Hepatocyte (in vitro differentiated cells): ENCODE results near the gene RGS19.
A peak's percentile ranks its signal among the peaks of the same experiment; 100 is the strongest.

Experiments used
- CTCF ChIP-seq: fragments of 200-600 bp; sonication (generic); IDR thresholded peaks from 2 replicates; pipeline ENCODE4 v1.5.1; 2016; ENCODE audit warnings: antibody characterized with exemption, mild to moderate bottlenecking; ENCODE audit not compliant: poor library complexity
- EZH2 ChIP-seq: fragments of 200-600 bp; sonication (generic); IDR thresholded peaks from 2 replicates; pipeline ENCODE4 v1.6.1; 2016; ENCODE audit warnings: antibody characterized with exemption, mild to moderate bottlenecking, borderline replicate concordance
- EZH2phosphoT487 ChIP-seq: fragments of 200-600 bp; sonication (generic); IDR thresholded peaks from one replicate; pipeline ENCODE4 v1.6.1; 2018; ENCODE audit warnings: antibody characterized with exemption, mild to moderate bottlenecking, low read depth, moderate library complexity; ENCODE audit not compliant: unreplicated experiment, severe bottlenecking

DNA sequence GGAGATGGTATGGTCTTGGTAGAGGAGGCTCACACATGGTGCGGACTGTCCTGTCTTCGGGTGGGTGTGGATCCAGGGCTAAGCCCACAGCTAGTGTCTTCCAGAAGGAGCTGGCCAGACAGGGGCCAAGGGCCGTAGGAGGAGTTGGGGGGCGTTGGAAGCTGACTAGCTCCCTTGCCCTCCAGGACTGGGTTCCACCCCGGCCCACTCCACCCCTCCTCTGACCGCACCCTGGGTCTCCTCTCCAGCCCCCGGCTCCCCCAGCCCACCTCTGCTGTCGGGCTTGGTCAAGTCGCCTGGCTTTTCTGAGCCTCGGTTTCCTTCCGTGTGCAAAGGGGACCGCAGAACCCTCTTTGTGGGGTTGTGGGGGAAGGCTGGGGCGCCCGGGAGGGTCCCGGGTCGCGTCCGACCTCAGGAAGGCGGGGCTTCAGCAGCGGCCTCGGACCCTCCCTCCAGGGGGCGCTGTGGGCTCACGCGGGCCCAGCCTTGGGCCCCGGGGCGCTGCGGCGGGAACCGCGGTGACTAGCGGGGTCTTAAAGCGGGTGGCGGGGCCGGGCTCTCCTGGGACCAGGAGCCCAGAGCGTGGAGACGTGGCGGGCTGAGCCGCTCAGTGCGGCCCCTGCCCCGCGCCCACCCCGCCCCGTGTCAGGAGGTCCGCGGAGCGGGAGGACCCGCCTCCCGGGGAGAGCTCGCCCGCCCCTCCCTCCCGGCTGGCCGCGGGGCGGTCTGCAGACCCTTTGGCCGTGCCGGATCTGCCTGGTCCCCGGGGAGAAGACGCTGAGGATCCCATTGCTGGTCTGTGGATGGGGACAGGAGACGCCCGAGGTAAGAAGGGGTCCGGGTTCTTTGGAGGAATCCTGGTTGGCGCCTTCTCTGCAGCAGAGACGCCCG lies 22.7 kb upstream of the RGS19 start:
- TF ChIP-seq CTCF, result peak; percentile 77
- TF ChIP-seq EZH2, result no peak
- TF ChIP-seq EZH2phosphoT487, result no peak
